Inflammatory macrophage treated with lipopolysaccharide for 1 hour (primary cell): ENCODE results near the gene SIRT1.
"Not testable (repeated sequence)": the region's sequence is repeated elsewhere in the genome, so short reads cannot be mapped to it uniquely, and the experiment has no call there.

Experiments used
- DNase-seq, 2 donors: peaks; one replicate each; pipeline ENCODE4 v3.0.0-alpha.2; 2020 to 2022

The SIRT1 gene

DNA sequence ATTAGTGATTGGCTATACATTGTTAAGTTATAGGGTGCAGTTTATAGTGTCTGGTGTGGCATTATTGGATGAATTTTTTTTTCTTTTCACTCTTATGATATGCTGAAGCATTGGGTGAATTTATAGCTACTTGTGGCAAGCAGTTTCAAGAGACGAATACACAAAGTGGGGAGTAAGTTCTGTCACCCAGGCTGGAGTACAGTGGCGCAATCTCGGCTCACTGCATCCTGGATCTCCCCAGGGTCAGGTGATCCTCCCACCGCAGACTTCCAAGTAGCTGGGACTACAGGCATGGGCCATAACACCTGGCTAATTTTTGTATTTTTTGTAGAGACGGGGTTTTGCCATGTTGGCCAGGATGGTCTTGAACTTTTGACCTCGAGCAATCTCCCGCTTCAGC, 6.3 kb upstream of the SIRT1 start:
- DNase-seq = no peak

DNA sequence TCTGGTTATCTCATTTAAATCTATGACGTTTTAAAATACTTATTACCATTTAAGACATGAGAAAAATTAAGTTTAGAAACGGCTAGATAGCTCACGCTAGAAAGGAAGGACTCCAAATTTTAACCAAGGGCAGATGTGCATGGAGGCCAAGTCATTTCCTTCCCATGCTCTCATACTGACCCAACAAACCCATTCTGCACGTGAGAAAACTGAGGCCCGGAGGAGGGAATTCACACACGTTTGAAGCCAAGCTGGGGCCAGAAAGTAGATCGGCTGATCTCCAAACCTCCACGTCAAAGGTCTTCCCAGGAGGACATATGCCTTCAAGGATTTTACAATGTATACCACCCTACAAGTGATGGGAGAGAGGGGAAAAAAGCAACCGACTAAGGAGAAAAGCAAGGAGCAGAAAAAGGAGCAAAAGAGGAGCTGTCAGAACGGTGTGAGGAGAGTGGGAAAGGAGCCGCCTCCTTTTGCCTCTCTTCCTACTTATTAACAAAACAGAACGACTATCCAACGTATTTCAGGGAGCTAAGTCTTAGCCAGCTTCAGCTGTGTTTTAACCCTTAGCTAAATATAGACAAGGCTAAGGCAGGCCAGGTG, 645 bp upstream of the SIRT1 start:
- DNase-seq = no peak

DNA sequence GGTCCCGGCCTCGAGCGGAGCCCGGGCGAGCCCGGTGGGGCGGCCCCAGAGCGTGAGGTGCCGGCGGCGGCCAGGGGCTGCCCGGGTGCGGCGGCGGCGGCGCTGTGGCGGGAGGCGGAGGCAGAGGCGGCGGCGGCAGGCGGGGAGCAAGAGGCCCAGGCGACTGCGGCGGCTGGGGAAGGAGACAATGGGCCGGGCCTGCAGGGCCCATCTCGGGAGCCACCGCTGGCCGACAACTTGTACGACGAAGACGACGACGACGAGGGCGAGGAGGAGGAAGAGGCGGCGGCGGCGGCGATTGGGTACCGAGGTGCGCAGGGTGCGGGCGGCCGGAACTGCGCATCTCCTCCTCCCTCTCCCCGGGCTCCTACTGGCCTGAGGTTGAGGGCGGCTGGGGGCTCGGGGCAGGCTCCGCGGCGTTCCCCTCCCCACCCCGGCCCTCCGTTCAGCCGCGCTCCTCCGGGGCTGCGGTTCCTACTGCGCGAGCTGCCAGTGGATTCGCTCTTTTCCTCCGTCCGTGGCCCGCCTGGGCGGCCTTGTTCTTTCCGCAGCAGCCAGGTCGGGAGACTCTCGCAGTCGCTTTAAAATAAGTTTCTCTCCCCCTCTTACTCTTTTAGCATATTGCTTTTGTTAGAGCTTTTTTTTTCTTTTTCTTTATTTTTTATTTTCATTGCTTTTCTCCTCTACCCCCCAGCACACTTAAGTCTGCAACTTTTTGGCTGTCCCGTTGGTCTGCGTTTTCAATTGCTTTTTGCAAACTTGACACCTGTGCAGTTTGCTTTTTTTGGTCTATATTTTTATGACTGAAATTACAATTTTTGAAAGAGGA, 600 bp downstream of the SIRT1 start:
- DNase-seq = peak; percentile 72 to 74

DNA sequence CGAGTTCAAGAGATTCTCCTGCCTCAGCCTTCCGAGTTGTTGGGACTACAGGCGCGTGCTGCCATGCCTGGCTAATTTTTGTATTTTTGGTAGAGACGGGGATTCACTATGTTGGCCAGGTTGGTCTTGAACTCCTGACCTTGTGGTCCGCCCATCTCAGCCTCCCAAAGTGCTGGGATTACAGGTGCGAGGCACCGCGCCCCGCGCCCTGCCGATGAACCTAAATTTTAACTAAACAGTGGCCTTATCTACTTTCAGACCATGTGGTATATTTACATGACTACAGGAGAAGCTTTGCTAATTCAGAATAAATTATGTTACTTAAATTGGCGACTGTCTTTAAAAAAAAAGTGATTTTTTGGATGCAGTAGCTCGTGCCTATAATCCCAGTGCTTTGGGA, 9.2 kb downstream of the SIRT1 start:
- DNase-seq = no peak

DNA sequence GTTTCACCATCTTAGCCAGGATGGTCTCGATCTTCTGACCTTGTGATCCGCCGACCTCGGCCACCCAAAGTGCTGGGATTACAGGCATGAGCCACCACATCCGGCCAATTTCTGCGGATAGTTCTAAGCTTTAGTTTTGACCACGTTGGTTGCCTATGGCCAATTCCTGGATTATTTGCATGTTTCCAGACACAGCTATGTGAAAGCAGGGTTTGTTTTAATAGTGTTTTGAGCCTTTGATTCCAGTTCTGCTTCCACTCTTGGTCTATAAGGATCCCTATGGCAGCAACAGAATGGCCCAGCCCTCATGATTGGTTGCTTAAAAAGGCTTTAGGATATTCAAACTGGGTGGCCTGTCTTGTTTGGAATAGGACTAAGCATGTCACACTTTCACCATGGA, 19.1 kb downstream of the SIRT1 start:
- no peak for DNase-seq

DNA sequence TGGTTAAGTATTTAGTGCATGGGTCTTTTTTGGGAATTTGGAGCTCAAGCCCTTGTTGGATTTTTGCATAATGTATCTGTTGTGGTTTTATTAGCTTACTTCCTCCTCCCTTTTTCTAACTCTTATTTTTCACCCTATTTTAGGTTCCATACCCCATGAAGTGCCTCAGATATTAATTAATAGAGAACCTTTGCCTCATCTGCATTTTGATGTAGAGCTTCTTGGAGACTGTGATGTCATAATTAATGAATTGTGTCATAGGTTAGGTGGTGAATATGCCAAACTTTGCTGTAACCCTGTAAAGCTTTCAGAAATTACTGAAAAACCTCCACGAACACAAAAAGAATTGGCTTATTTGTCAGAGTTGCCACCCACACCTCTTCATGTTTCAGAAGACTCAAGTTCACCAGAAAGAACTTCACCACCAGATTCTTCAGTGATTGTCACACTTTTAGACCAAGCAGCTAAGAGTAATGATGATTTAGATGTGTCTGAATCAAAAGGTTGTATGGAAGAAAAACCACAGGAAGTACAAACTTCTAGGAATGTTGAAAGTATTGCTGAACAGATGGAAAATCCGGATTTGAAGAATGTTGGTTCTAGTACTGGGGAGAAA, 28.0 kb downstream of the SIRT1 start:
- no peak for DNase-seq

DNA sequence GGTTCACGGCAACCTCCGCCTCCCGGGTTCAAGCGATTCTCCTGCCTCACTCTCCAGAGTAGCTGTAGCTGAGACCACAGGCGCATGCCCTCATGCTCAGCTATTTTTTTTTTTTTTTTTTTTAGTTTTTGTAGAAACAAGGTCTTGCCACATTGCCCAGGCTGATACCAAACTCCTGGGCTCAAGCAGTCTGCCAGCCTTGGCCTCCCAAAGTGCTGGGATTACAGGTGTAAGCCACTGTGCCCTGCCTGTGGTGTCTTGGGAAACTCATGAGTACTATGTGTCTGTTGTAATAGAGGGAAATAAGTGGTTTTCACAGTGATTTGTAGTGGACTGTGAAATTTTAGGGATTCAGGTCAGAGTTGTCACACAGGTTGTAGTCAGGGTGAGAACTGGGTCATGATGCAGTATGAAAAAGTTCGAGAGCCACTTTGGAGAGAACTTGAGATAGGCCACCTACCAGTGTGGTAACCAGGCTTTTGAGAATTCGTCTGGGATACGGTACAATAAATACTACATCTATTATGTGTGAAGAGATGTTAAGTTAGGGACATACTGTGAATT, 30.4 kb downstream of the SIRT1 start:
- no peak for DNase-seq

DNA sequence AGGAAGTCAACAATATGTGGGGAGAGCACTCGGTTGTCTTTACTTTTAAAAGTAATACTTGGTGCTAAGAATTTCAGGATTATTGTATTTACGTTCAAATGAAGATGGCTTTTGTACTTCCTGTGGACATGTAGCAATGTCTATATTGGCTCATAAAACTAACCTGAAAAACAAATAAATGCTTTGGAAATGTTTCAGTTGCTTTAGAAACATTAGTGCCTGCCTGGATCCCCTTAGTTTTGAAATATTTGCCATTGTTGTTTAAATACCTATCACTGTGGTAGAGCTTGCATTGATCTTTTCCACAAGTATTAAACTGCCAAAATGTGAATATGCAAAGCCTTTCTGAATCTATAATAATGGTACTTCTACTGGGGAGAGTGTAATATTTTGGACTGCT, 32.7 kb downstream of the SIRT1 start:
- no peak for DNase-seq

DNA sequence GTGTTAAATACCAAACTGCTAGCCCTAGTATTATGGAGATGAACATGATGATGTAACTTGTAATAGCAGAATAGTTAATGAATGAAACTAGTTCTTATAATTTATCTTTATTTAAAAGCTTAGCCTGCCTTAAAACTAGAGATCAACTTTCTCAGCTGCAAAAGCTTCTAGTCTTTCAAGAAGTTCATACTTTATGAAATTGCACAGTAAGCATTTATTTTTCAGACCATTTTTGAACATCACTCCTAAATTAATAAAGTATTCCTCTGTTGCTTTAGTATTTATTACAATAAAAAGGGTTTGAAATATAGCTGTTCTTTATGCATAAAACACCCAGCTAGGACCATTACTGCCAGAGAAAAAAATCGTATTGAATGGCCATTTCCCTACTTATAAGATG, 33.2 kb downstream of the SIRT1 start:
- no peak for DNase-seq

DNA sequence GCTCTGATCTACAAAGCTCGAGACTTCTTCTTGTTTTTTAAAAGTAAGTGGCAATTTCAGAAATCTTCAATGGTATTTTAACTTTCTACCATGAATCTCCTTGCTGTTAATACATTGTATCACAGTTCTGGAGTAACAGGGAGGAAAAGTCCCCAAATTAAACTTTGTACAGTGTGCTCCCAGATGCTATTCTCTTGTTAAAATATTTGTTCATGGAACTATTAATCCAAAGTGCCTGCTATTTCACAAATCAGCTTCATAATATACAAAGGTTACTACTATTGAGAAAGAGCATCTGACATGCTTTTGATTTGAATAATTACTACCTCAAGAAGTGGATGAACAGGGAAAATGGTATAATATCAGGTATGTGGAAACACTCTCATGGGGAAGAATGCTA, 36.6 kb downstream of the SIRT1 start:
- no peak for DNase-seq

DNA sequence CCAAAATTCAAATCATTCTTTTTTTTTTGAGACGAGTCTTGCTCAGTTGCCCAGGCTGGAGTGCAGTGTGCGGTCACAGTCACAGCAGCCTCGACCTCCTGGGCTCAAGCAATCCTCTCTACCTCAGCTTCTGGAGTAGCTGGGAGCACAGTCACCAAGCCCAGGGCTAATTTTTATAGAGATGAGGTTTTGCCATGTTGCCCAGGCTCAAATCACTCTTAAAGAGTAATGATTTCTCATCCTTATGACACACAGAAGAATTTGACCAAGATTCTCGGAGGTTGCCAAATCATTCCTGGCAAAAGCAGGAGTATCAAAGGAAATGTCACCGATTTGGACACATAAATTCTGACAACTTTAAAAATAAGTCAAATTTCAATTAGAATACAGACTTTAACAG, 39.1 kb downstream of the SIRT1 start:
- no peak for DNase-seq

DNA sequence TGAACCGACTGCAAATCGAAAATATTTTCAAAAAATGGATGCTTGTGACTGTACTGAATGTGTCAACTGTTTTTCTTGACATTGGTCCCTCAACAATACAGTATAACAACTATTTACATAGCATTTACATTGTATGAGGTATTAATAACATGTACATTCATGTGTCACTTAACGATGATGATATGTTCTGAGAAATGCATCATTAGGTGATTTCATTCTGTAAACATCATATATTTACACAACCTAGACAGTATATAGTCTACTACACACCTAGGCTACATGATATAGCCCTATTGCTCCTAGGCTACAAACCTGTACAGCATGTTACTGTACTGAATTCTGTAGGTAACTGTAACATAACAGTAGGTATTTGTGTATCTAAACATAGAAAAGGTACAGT, 39.7 kb downstream of the SIRT1 start:
- DNase-seq = no peak

DNA sequence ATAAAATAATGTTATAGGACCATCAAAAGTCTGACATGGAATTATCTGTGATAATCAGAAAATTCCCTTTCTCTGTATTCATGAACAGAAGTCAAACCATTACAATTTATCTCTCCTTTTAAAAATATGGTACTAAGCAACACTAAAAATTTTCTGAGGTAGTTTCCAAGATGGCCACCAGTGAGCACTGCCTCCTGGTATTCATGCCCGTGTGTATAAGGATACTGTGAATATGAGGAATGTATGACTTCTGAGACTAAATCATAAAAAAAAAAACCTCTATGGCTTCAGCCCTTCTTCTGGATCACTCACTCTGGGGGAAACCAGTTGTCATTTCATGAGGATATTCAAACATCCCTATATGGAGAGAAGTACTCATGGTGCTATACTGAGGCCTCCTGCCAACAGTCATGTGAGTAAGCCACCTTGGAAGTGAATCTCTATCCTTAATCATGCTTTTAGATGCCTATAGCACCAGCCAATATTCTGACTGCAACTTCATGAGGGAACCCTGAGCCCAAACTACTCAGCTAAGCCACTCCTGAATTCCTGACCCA, 41.1 kb downstream of the SIRT1 start:
- DNase-seq = no peak

DNA sequence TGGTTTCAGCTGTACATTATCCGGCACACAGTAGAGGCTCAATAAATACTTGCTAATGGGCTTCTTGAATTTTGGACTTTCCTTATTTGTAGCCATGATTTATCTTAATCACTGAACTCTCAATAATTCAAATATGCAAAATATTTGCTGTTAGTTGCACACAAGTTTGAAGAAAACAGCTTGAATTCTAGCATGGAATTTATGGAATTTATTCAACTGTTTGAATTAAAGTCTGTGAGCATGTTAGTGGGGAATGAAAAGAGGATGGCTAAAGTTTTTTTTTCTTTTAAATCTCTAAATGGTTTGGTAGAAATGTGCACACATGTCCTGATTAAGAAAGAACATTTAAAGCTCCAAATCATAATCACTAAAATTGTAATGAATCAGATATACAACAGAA, 42.5 kb downstream of the SIRT1 start:
- DNase-seq = no peak

DNA sequence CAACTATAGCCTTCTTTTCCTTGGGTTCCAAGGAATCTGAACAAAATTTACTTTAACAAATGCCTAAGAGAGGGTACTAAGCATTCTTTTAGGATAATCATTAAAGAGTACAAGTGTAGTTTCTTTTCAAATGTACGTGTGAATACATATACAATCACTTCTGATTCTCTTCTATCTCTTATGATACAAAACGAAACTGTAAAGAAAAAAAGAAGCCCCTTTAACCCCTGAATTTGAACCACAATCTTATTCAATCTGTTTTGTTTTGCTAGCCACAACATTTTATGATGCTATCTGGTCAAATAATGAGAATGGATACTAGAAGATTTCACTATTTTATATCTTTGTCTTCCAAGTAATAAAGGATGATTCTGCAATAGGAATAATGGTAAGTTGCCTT, 48.7 kb downstream of the SIRT1 start:
- no peak for DNase-seq

DNA sequence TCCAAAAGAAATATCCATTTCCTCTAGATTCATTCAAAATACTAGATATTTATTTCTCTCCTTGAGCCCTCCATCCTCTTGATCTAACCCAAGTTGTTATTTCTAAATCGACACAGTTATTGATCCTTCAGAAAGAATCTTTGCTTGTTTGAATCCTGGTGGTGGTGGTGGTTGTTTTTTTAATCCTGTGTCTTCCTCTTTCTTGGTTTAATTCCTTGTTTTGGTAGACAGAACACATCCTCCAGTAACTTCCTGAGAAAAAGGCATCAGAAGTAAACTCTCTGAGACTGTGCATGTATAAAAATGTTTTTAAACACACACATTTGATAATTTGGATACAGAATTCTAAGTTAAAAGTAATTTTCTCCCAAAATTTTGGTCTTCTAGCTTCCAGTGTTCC, 49.9 kb downstream of the SIRT1 start:
- DNase-seq = peak in 1 of 2 donors; percentile 14

DNA sequence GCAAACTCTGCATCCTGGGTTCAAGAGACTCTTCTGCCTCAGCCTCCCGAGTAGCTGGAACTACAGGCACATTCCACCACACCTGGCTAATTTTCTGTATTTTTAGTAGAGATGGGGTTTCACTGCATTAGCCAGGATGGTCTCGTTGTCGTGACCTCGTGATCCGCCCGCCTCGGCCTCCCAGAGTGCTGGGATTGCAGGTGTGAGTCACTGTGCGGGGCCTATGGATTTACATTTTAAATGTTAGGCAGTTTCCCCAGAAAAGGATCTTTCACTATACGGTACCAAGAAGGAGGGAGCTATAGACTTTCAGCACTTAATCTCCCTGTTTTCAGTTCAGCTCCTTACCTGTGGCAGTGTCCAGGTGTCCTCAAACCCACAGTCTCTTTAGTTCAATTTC, 50.8 kb downstream of the SIRT1 start:
- no peak for DNase-seq

DNA sequence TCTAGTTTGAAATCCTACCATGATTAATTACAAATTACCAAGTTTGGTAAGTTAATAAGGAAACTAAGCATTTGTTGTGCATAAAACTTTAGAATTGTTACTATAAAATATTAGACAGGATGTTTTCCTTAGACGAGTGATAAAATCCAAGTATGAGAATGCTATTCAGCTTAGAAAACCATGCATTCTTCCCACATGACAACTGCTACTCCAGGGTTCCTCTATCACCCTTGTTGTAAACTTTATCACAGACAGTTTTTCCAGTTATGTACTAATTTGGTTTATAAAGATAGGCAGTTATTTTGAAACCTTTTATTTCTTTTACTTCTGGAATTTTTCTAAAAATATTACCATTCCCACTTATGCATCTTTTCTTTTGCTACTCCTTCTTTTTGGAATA, 52.0 kb downstream of the SIRT1 start:
- DNase-seq = no peak

DNA sequence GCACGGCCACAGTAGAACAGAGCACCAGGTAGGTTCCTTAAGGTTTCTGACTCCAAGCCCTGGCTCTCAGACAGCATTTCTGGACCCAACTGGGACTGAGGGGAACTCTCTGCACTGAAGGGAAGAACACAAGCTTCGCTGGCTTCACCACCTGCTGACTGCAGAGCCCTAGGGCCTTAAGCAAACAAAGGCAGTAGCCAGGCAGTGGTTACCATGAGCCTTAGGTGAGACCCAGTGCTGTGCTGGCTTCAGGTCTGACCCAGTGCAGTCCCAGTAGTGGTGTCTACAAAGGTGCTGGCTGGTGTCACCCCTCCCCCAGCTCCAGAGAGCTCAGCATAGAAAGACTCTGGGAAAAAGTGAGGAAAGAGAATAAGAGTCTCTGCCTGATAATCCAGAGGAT, 59.5 kb downstream of the SIRT1 start:
- DNase-seq = no peak

DNA sequence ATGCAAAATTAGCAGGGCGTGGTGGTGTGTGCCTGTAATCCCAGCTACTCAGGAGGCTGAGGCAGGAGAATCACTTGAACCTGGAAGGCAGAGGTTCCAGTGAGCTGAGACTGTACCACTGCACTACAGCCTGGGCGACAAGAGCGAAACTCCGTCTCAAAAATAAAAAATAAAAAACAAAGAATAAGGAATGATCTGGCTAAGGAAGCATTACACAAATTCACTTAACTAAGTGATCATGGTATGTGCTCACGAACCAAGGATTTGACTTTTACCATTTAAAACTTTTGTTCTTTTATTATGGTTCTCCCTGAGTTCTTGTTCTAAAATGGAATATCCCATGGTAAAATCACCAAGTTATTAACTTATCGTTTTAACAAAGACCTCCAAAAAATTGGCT, 71.2 kb downstream of the SIRT1 start:
- no peak for DNase-seq

DNA sequence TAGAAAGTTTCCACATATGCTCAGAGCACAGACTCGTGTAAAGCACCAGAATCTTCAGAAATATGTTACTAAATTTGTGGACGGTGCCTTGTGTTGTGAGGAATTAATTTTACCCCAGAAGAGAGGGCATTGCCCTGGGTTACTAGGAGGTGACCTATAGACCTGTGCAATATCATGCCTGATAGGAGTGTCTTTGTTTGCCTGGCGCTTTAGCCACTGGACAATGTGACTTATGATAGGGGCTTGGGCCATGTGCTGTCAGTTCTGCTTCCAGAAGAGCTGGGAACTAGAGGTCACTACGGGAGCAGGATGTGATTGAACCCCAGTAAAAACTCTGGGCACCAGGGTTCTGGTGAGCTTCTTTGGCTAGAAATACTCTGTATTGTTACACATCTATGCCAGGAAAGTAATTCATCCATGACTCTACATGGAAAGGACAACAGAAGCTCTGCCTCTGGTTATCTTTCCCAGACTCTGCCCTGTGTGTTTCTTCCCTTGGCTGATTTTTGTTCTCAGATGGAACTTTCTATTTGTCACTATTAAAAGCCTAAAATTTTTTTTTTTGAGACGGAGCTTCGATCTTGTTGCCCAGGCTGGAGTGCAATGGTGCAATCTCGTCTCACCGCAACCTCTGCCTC, 75.5 kb downstream of the SIRT1 start:
- DNase-seq = no peak

DNA sequence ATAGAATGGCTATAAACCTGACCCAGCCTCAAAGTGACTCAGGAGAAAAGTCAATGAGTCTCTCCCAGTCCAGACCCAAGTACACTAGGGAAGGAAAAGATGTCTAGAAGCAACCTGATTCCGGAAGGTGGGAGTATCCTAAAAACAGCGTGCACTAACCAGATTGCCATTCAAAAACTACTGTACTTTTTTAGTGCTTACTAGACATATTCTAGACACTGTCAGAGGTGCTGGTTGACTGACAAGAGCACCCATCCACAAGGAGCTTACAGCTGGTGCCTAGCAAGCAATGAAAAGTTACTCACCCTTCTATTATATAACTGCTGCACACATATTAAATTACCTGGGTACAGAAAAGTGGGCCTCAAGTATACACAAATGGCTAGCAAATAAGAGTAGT, 81.0 kb downstream of the SIRT1 start:
- no peak for DNase-seq

DNA sequence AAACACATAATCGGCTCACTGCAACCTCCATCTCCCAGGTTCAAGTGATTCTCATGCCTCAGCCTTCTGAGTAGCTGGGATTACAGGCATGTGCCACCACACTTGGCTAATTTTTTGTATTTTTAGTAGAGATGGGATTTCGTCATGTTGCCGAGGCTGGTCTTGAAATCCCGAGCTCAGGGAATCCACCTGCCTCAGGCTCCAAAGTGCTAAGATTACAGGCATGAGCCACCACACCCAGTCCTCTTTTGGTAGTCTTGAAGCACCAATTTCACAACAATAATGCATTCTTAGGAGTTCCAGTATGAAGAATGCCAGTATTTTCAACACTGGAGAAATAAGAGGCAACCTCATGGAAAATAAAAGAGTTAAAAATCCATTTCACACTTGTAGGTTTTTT, 81.6 kb downstream of the SIRT1 start:
- DNase-seq = not testable (repeated sequence)
